Measurements from ENCODE around the gene MYBPC3. TPM values are rescaled to one million over a fixed set of nuclear protein-coding genes. Genes with fewer than 3 reads are reported as not detected.

Gene MYBPC3
- total and polyA plus RNA-seq, 2 donors (not counting 1 experiment from before 2014, with no cell fraction given) = not detected

DNA sequence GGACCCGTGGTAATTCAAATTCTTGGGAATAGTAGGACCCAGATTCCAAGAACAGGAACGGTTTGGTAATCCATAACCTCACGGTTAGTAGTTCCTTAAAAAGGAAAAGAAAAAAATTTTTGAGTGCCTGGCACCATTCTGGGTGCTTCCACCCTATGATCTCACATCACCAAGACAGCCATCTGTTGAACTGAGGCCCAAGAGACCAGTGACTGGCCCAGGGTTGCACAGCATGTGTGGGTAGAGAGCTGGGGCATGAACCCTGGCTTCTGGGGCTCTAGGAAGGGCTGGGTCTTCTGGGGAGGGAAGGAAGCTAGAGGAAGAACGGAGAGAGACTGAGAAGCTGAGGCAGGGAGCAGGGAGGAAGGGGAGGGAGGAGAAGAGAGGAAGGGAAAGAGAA, 30.6 kb upstream of the MYBPC3 start:
- Histone ChIP-seq H3K9ac (ENCODE audit: insufficient read depth, low read length) (no peak overlapping the region), H3K27ac (ENCODE audit: insufficient read depth, low read length) (no peak overlapping the region), H3K9me3 (ENCODE audit: control insufficient read depth, insufficient read depth, low read depth, low read length) (no peaks in the 10 kb centered on the region), H3K4me2 (ENCODE audit: extremely low read depth, insufficient read depth, low read length) (no peak overlapping the region), H3K36me3 (ENCODE audit: control insufficient read depth, insufficient read depth, low read length) (no peaks in the 10 kb centered on the region), H3K79me2 (ENCODE audit: control insufficient read depth, insufficient read depth, low read length) (no peaks in the 10 kb centered on the region), H3K4me3 (replicated peaks in 1 of 4; ENCODE audit: control extremely low read depth in 1 of 4, insufficient read depth in 1 of 4, low read depth in 3 of 4, low read length in 4 of 4) (no peak overlapping the region), H4K20me1 (ENCODE audit: control insufficient read depth, extremely low read depth, insufficient read depth, low read length) (no peaks in the 10 kb centered on the region), H3K4me1 (ENCODE audit: control insufficient read depth, extremely low read depth, insufficient read depth, low read length) (no peaks in the 10 kb centered on the region), H2AFZ (ENCODE audit: low read length) (no peak overlapping the region), H3K27me3 (ENCODE audit: control insufficient read depth, insufficient read depth, low read length) (no peaks in the 10 kb centered on the region)
- TF ChIP-seq EZH2 (IDR thresholded peaks at IDR 0.05; ENCODE audit: low read length, missing control alignments) (no peak), CTCF (conservative IDR thresholded peaks at IDR 0.05 in 1 of 2, IDR thresholded peaks at IDR 0.05 in 1 of 2; ENCODE audit: low read depth in 1 of 2, low read length in 2 of 2) (no peak)
- no peak for DNase-seq (ENCODE audit: low read depth in 2 of 2)

DNA sequence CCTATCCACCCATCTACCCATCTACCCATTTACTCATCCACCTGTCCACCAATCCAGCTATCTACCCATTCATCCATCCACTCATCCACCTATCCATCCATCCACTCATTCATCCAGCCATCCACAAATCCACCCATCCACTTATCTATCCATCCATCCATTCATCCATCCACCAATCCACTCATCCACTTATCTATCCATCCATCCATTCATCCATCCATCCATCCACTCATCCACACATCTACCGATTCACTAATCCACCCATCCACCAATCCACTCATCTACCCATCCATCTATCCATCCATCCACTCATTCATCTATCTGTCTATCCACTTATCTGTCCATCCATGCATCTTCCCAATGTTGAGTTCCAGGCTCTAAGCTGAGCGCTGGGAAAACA, 27.6 kb upstream of the MYBPC3 start:
- Histone ChIP-seq H4K20me1 (ENCODE audit: control insufficient read depth, extremely low read depth, insufficient read depth, low read length) (no peaks in the 10 kb centered on the region), H3K27me3 (ENCODE audit: control insufficient read depth, insufficient read depth, low read length) (no peaks in the 10 kb centered on the region), H2AFZ (ENCODE audit: low read length) (no peak overlapping the region), H3K79me2 (ENCODE audit: control insufficient read depth, insufficient read depth, low read length) (no peaks in the 10 kb centered on the region), H3K9me3 (ENCODE audit: control insufficient read depth, insufficient read depth, low read depth, low read length) (no peaks in the 10 kb centered on the region), H3K4me1 (ENCODE audit: control insufficient read depth, extremely low read depth, insufficient read depth, low read length) (no peaks in the 10 kb centered on the region), H3K4me3 (replicated peaks in 1 of 4; ENCODE audit: control extremely low read depth in 1 of 4, insufficient read depth in 1 of 4, low read depth in 3 of 4, low read length in 4 of 4) (no peak overlapping the region), H3K27ac (ENCODE audit: insufficient read depth, low read length) (no peak overlapping the region), H3K4me2 (ENCODE audit: extremely low read depth, insufficient read depth, low read length) (no peak overlapping the region), H3K36me3 (ENCODE audit: control insufficient read depth, insufficient read depth, low read length) (no peaks in the 10 kb centered on the region), H3K9ac (ENCODE audit: insufficient read depth, low read length) (no peak overlapping the region)
- no peak for DNase-seq (ENCODE audit: low read depth in 2 of 2)
- TF ChIP-seq CTCF (conservative IDR thresholded peaks at IDR 0.05 in 1 of 2, IDR thresholded peaks at IDR 0.05 in 1 of 2; ENCODE audit: low read depth in 1 of 2, low read length in 2 of 2) = no peak
- TF ChIP-seq EZH2 (IDR thresholded peaks at IDR 0.05; ENCODE audit: low read length, missing control alignments) = no peak

- Histone ChIP-seq H3K9ac (ENCODE audit: insufficient read depth, low read length) (no peak overlapping the region), H3K9me3 (ENCODE audit: control insufficient read depth, insufficient read depth, low read depth, low read length) (no peaks in the 10 kb centered on the region), H2AFZ (ENCODE audit: low read length) (no peak overlapping the region), H3K36me3 (ENCODE audit: control insufficient read depth, insufficient read depth, low read length) (no peaks in the 10 kb centered on the region), H3K4me3 (replicated peaks in 1 of 4; ENCODE audit: control extremely low read depth in 1 of 4, insufficient read depth in 1 of 4, low read depth in 3 of 4, low read length in 4 of 4) (no peak overlapping the region), H3K4me1 (ENCODE audit: control insufficient read depth, extremely low read depth, insufficient read depth, low read length) (no peaks in the 10 kb centered on the region), H3K4me2 (ENCODE audit: extremely low read depth, insufficient read depth, low read length) (no peak overlapping the region), H3K27me3 (ENCODE audit: control insufficient read depth, insufficient read depth, low read length) (no peaks in the 10 kb centered on the region), H3K27ac (ENCODE audit: insufficient read depth, low read length) (no peak overlapping the region), H3K79me2 (ENCODE audit: control insufficient read depth, insufficient read depth, low read length) (no peaks in the 10 kb centered on the region), H4K20me1 (ENCODE audit: control insufficient read depth, extremely low read depth, insufficient read depth, low read length) (no peaks in the 10 kb centered on the region)
- DNase-seq (ENCODE audit: low read depth in 2 of 2) = no peak
- TF ChIP-seq EZH2 (IDR thresholded peaks at IDR 0.05; ENCODE audit: low read length, missing control alignments) (no peak), CTCF (conservative IDR thresholded peaks at IDR 0.05 in 1 of 2, IDR thresholded peaks at IDR 0.05 in 1 of 2; ENCODE audit: low read depth in 1 of 2, low read length in 2 of 2) (no peak)
Measured at GRCh38 chr11:47379317-47379716, 26.8 kb upstream of the MYBPC3 start.
